HepG2 (cell line): ENCODE data around the gene RPS6KA2. TPM values are rescaled to one million over a fixed set of nuclear protein-coding genes. Genes with fewer than 3 reads are reported as not detected.

Source experiments
- ATAC-seq: fragments of 200-7000 bp; cut with Tn5 transposase; 3 replicates; pipeline ENCODE4 v1.9.1; 2020; ENCODE audit warnings: mild to moderate bottlenecking, moderate library complexity
- BruUV-seq: library from RNA; stranded (reverse); fragments of 400-500 nt; replicated peaks from 2 replicates; lab custom pipeline; 2021; lab: Mats Ljungman, UMichigan
- CTCF ChIA-PET: fragments of 300-600 bp; formaldehyde crosslinking; extraction: SDS; loops from one replicate; lab custom pipeline; 2021; ENCODE audit warnings: low total read pairs, inconsistent platforms, low intra/inter-chr PET ratio; lab: Yijun Ruan, JAX
- POLR2A ChIA-PET: fragments of 350-600 bp; sonication (Branson Sonifier 250); formaldehyde crosslinking; loops from one replicate; lab custom pipeline; 2020; ENCODE audit warnings: antibody characterized with exemption, inconsistent platforms; lab: Yijun Ruan, JAX
- DNase-seq: peaks from one replicate; pipeline ENCODE4 v3.0.0-alpha.2; 2015; ENCODE audit warnings: low spot score
- FAIRE-seq: peaks from 3 replicates; lab custom pipeline; 2011; peaks lifted over from hg19 to GRCh38; lab: Jason Lieb, UNC
- H2AFZ ChIP-seq: one replicate; pipeline ENCODE4 v1.6.1; 2011; ENCODE audit warnings: low read length, inconsistent platforms
- H3K27ac ChIP-seq: fragments of 300-600 bp; 3 replicates; pipeline ENCODE4 v1.8.0; 2011; ENCODE audit warnings: mixed run types, mild to moderate bottlenecking, mixed read lengths, low read length, inconsistent platforms; ENCODE audit not compliant: insufficient read depth; ENCODE audit errors: extremely low read length
- H3K27me3 ChIP-seq, 2 experiments: fragments of 200-600 bp in 1 of 2; 2 replicates in 1 of 2; 3 replicates in 1 of 2; pipeline versions ENCODE4 v1.6.0 to v1.8.0; 2011; ENCODE audit warnings: low read length in 2 of 2, mild to moderate bottlenecking in 2 of 2, moderate library complexity in 2 of 2, inconsistent platforms in 1 of 2; ENCODE audit not compliant: insufficient read depth in 2 of 2, control insufficient read depth in 1 of 2
- H3K36me3 ChIP-seq, 2 experiments: fragments of 200-600 bp in 1 of 2; replicated peaks in 1 of 2; 2 replicates in 1 of 2; 3 replicates in 1 of 2; pipeline versions ENCODE4 v1.5.1 to v1.8.0; 2011; ENCODE audit warnings: low read length in 2 of 2, inconsistent platforms in 1 of 2; ENCODE audit not compliant: insufficient read depth in 2 of 2, control insufficient read depth in 1 of 2
- H3K4me1 ChIP-seq: 2 replicates; pipeline ENCODE4 v1.5.1; 2012; ENCODE audit warnings: low read length, inconsistent platforms; ENCODE audit not compliant: insufficient read depth
- H3K4me2 ChIP-seq: 2 replicates; pipeline ENCODE4 v1.6.0; 2011; ENCODE audit warnings: low read depth, low read length, inconsistent platforms
- H3K4me3 ChIP-seq, 3 experiments: fragments of 200-600 bp in 1 of 3; sonication (generic), shearing (Covaris generic) in 1 of 3; replicated peaks in 1 of 3; 2 replicates each; pipeline ENCODE4 v1.5.1; 2011 to 2016; ENCODE audit warnings: low read length in 3 of 3, inconsistent platforms in 2 of 3, low read depth in 2 of 3, mild to moderate bottlenecking in 2 of 3, control low read depth in 1 of 3, mixed read lengths in 1 of 3; ENCODE audit not compliant: insufficient read depth in 1 of 3
- H3K79me2 ChIP-seq: one replicate; pipeline ENCODE4 v1.6.1; 2011; ENCODE audit warnings: low read length, inconsistent platforms; ENCODE audit not compliant: insufficient read depth
- H3K9ac ChIP-seq: 2 replicates; pipeline ENCODE4 v1.6.0; 2011; ENCODE audit warnings: mild to moderate bottlenecking, low read depth, low read length, inconsistent platforms; ENCODE audit not compliant: insufficient read depth
- H3K9me3 ChIP-seq: 2 replicates; pipeline ENCODE4 v1.5.1; 2012; ENCODE audit warnings: mild to moderate bottlenecking, low read length
- H4K20me1 ChIP-seq: 2 replicates; pipeline ENCODE4 v1.6.0; 2011; ENCODE audit warnings: inconsistent platforms, mild to moderate bottlenecking, low read length, moderate library complexity; ENCODE audit not compliant: insufficient read depth
- AHR ChIP-seq: IDR thresholded peaks from 2 replicates; pipeline ENCODE4 v1.6.1; 2018; ENCODE audit warnings: missing genetic modification reagents, missing compliant biosample characterization
- FOXP4 ChIP-seq: sonication (generic); formaldehyde crosslinking; IDR thresholded peaks from 2 replicates; pipeline ENCODE4 v1.4.0; 2020; ENCODE audit warnings: missing genetic modification reagents
- MNT ChIP-seq: fragments of 450-650 bp; IDR thresholded peaks from 2 replicates; pipeline ENCODE4 v1.6.1; 2016
- POGK ChIP-seq: sonication (generic); formaldehyde crosslinking; conservative IDR thresholded peaks from 2 replicates; pipeline ENCODE4 v1.8.0; 2022; ENCODE audit warnings: mild to moderate bottlenecking, moderate library complexity, missing genetic modification reagents
- TFAP4 ChIP-seq: sonication (generic); IDR thresholded peaks from 2 replicates; pipeline ENCODE4 v1.6.1; 2016; ENCODE audit warnings: low read depth, borderline replicate concordance
- ZNF12 ChIP-seq: sonication (generic); formaldehyde crosslinking; IDR thresholded peaks from 2 replicates; pipeline ENCODE4 v1.5.0; 2020; ENCODE audit warnings: missing genetic modification reagents
- ZSCAN31 ChIP-seq: sonication (generic); formaldehyde crosslinking; IDR thresholded peaks from 2 replicates; pipeline ENCODE4 v1.5.0; 2020; ENCODE audit warnings: low read depth, mild to moderate bottlenecking, missing genetic modification reagents
- WGBS: methylation state at CpG from one replicate; pipeline ENCODE4 v1.1.6; 2017; ENCODE audit warnings: low lambda C conversion rate; 5-methylcytosine and 5-hydroxymethylcytosine counted together
- in situ Hi-C: cut with HindIII; loops from 2 replicates; pipeline ENCODE4 v1.10.0; 2017; ENCODE audit warnings: low pct_unique_long_range_greater_than_20kb; ENCODE audit not compliant: extremely low pct_ligation_motif_present
- intact Hi-C: fragments of 100-400 bp; cut with micrococcal nuclease; formaldehyde crosslinking; loops from one replicate; pipeline ENCODE4 v1.10.0; 2022; ENCODE audit not compliant: unreplicated experiment
- polyA plus RNA-seq, 8 experiments: library from polyadenylated mRNA; depleted of rRNA in 3 of 8; stranded (reverse) in 7 of 8; unstranded in 1 of 8; fragments of >200 nt; fragmentation: Illumina TruSeq in 4 of 8; extraction: Trizol in 4 of 8; gene quantifications; 2 replicates each; pipeline versions ENCODE4 v1.2.1 to v1.2.3, GENCODE V29; 2011 to 2016; ENCODE audit warnings: low read depth in 4 of 8, missing spikeins in 1 of 8, mixed read lengths in 1 of 8; ENCODE audit not compliant: insufficient read depth in 1 of 8
- total RNA-seq, 5 experiments: library from RNA; depleted of rRNA; stranded (reverse); fragments of >200 nt; fragmentation: Illumina TruSeq; extraction: Trizol; gene quantifications; 2 replicates each; pipeline ENCODE4 v1.2.3, GENCODE V29; 2016; ENCODE audit warnings: low read depth in 1 of 5

The RPS6KA2 gene
- total and polyA plus RNA-seq, 2 of the 13 experiments (the other 11 are each of a cell fraction or from before 2014, with no cell fraction given) = 0.22 to 0.38 TPM

- intact Hi-C loops = no loop called here
- no peak for ATAC-seq
- in situ Hi-C loops = no loop called here
- Histone ChIP-seq H3K27ac (no peak overlapping the region), H3K79me2 (no peaks in the 10 kb centered on the region), H3K27me3 (peaks cover 4 to 77% of the 10 kb centered on the region in 2 experiments; a peak in 4 of 5 replicates), H3K36me3 (no peaks in the 10 kb centered on the region), H3K4me3 (no peak overlapping the region), H3K9me3 (no peaks in the 10 kb centered on the region), H3K4me2 (no peak overlapping the region), H3K4me1 (no peaks in the 10 kb centered on the region), H4K20me1 (no peaks in the 10 kb centered on the region), H2AFZ (no peak overlapping the region), H3K9ac (no peak overlapping the region)
- BruUV-seq = no TSS peak
- WGBS = 17% methylated on average over 9 of the region's 9 CpGs
- no peak for FAIRE-seq
- ChIA-PET POLR2A (interaction anchor here (0.6 kb wide), 1 partner anchor 187 kb away, joined by 3 read pairs; no protein-coding TSS in a partner anchor), CTCF (no interaction called here)
- no peak for DNase-seq
- TF ChIP-seq FOXP4 (no peak), ZNF12 (CRISPR knock-in tag) (no peak), TFAP4 (no peak), ZSCAN31 (CRISPR knock-in tag) (no peak), POGK (CRISPR knock-in tag) (no peak), MNT (peak; percentile 87), AHR (CRISPR knock-in tag) (no peak)
Observed at GRCh38 chr6:166543603-166544295, 83.3 kb downstream of the RPS6KA2 start.
